ENCODE data around the gene PDE6D. TPM values are rescaled to one million over a fixed set of nuclear protein-coding genes. Genes with fewer than 3 reads are reported as not detected.

PDE6D gene
- 61.5 and 67.0 TPM in 2 replicates for total RNA-seq (2014; rRNA removed; shearing (Covaris generic))

DNA sequence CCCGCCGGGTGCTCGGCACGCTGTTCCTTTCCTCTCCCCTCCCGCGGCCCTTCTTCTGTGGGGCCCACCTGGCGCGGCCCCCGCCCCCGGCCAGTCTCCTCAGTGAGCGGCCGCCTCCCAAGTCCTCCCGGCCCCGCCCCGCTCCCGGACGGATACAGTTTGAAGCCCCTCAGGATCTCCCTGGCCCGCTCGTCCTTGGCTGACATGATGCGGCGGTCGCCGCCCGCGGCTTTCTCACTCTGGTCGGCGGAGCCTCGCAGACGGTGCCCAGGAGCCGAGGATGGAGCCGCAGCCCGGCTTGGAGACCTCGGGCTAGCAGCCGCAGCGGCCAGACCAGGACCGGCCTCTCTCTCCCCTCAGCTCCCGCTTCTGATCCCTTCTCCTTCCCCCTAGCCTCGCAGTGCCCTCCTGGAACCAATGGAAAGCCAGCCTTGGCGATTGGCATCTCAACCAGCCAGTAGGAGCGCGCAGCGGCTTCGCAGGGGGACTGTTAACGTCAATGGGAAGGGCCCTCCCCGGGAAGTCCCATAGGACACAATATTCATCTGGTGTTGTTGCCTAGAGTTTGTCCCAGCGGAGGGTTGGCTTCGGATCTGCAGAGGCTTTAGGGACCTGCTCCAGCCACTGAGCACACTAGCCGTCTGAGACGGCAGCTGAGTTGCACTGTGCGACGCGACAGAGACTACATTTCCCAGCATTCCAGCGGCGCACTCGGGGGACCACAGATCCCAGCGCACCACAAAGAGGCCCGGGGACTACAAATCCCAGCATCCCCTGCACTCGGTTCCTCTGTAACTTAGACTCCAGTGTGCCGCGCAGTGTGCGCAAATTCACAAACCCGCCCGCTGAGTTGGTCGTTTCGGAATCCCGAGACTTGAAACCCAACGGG, at the start of gene PDE6D:
Gene PDE6D, minus strand, starts transcription at position 374 of the 889 bp plus-strand sequence. Its CDS starts 168 bp downstream, at position 206.
- peak; percentile 97 for DNase-seq (ENCODE audit: low read depth)

- DNase-seq (ENCODE audit: low read depth), result no peak
Observed at GRCh38 chr2:231821908-231822307, 40.8 kb upstream of the PDE6D start.

DNA sequence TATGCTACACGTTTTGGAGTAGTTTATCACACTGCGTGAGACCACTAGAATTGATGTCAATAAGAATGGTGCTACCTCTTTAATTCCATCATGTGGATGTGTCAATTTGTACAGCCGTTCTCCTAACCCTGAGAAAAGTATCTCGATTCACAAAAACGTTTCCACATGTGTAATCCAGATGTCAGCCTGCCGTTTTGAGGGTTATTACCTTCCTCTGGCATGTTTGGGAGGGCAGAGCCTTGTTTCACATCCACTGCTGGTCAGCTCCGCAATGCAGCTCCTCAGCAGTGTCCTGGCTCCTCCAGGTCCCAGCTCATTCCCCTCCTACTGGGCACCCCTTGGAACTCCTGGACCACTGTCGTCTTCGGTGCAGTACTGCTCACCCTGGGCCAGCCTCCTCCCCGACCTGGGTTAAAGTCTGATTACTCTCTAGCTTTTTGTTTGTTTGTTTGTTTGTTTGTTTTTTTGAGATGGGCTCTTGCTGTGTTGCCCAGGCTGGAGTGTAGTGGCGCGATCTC, 39.8 kb upstream of the PDE6D start:
- DNase-seq (ENCODE audit: low read depth), result no peak

GRCh38 chr2:231819447-231820042, 38.5 kb upstream of the PDE6D start:
- DNase-seq (ENCODE audit: low read depth), result no peak

GRCh38 chr2:231816327-231817026, 35.4 kb upstream of the PDE6D start:
- DNase-seq (ENCODE audit: low read depth), result no peak

DNA sequence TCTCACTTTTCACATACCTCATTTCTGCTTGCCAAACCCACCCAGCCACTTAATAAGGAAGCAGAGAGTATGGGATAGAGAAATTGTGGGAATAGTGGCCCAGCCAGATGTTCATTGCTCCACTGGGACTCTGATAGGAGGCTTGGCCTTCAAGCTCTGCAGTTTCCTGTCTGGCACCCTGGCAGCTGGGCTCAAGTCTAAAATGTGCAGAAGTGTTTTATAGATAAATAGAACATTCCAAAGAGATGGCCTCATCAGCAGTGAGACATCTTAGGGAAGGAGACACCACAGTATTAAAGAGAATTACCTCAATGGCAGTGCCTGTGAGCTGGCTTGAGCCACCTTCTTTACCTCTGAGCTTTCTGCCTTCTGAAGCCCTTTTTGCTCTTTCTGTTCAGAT, 29.8 kb upstream of the PDE6D start:
- DNase-seq (ENCODE audit: low read depth), result peak; percentile 78

- no peak for DNase-seq (ENCODE audit: low read depth)
Observed at GRCh38 chr2:231807020-231807419, 25.9 kb upstream of the PDE6D start.

DNA sequence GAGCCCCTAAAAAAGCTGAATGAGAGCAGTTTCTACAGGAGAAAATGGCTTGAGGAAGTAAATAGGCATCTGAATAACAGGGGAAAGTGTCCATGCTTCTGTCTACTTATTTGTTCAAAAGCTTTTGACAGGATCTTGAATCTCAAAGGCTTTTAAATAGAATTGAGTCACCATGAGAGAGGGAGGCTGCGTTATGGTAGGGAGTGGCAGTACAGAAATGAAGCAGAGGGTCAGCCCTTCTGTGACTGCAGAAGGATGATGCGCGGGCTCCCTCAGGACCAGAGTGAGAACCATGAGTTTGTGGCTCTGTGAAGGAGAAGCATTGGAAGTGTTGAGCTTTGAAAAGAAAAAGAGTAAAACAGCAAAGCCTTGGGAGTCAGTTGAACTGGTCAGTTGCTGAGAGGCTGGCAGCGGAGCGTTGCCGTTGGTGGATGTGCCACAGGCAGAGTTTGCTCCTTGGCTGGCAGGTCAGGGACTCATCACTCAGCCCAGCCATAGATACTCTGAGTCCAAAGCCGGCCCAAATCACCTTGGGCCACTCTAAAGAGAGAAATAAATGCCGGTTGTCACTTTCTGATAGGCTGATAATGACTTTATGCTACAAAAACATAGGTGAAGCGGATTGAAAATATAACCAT, 22.5 kb upstream of the PDE6D start:
- DNase-seq (ENCODE audit: low read depth), result no peak

- DNase-seq (ENCODE audit: low read depth), result peak; percentile 22
Observed at GRCh38 chr2:231800493-231801091, 19.5 kb upstream of the PDE6D start.

DNA sequence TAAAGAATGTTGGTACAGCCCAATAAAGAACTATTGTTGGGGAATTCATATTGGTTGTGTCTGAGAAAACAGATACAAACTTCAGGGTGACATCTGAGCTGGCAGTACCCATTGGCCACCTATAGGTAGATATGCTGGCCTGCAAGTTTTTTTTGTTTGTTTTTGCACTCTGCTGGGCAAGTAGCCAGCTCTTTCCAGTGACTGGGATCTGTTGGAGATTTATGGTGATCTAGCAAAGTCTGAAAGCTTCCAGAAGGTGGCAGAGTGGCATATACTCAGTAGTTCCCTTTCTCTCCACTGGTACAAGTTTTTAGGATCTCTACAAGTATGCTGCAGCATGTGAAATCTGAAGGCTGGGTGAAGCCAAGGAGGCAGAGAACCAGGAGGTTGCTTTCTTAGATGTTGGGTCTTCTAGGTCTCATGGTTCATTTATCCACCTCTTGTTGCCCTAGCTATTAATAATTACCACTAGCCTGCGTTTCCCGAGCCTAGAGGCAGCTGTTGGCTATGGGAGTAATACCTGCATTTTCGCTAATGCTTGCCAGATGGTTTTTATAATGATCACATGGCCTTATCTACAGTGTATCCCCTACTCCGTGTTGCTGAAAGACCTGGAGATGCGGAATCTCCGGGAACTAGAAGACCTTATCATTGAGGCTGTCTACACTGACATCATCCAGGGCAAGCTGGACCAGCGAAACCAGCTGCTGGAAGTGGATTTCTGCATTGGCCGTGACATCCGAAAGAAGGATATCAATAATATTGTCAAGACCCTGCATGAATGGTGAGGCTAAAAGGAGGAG, 14.6 kb upstream of the PDE6D start:
- peak; percentile 88 for DNase-seq (ENCODE audit: low read depth)

- no peak for DNase-seq (ENCODE audit: low read depth)
Observed at GRCh38 chr2:231794383-231794782, 13.3 kb upstream of the PDE6D start.

DNA sequence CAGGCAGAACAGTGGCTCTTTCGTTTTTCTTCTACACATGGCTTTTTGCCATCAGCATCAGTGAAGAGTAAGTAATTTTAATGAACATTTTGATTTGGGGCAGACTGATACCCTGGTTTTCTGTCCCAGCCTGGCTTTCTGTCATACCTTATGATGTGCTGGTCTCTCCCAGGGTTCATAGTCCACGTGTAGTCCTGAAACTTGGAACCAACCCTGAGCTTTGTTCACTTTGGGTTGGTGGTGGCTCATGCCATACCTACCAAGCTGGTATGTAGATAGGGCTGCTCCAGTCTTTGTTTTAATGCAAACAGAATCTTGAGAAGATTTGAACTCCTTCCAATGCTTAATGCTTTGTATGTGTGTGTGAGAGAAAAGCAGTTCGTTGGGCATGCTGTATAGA, 10.0 kb upstream of the PDE6D start:
- DNase-seq (ENCODE audit: low read depth), result no peak

DNA sequence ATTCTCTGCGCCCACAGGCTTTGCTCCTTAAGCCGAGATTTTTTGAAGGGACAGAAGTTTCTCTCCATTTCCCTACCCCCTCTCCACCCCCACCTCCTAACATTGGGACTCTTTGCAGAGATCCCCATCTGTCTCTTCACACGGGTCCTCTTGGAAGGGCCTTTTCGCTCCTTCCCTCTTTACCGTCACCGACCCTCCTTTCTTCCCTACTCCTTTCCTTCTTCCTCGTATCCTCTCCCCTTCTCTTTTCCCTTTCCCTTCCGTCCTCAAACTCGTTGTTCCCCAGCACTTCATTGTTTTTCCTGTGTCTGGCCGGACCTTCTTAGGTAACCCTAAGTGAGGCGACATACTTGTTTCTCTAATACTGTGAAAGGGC, 5.8 kb upstream of the PDE6D start:
- no peak for DNase-seq (ENCODE audit: low read depth)

DNA sequence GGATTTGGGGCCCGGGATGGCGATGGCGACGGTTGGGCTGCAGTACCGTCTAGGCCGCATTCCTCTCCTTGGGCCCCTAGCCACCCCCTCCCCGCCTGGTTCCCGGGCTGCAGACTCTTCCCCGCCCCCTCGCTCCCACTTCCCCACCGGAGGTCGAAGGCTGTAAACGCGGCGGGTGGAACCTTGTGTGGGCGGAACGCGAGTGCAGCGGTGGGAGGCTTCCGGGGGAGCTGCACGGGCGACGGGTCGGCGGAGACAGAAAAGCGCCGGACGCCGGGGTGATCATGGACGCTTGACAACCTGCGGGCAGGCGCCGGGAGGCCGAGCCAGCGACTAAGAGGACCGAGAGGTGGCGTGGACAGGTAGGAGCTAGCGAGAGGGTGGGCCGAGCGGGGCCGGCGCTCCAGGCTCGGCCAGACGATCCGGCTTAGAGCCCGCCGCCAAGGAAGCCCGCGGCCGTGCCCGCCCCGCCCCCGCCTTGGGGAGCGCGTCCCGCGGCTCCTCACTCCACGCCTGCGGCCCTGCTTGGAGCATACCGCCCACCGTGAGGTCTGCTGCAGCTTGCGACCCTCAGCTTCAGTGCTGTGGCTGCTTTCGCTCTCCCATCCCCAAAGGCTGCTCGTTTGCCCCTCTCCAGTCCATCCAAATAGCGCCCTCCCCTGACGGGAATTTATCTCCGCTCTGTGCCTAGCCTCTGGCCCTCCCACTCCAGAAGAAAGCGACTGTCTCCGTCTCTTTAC, 5.3 kb upstream of the PDE6D start, which contains the start of gene COPS7B:
Gene COPS7B, plus strand, starts transcription at position 269 of the 740 bp plus-strand sequence. CDS start 2,126 bp downstream, outside the sequence.
- DNase-seq (ENCODE audit: low read depth), result peak; percentile 65

DNA sequence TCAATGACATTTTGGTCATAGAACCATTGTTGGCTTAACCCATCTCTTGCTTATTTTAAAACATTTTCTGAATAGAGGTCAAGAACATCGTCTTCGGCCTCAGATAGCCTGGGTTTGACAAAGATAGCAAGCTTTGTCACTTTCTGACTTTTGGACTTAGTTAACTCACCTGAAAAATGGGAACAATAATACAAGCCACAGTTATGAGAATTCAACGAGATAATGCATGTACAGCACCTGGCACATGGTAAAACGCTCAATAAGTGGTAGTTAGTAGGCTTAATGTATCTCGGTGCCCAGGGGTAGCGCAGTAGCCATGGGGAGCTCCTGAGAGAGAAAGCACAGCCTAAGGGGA, 4.7 kb upstream of the PDE6D start:
- DNase-seq (ENCODE audit: low read depth), result no peak

GRCh38 chr2:231785413-231785812, 4.3 kb upstream of the PDE6D start:
- no peak for DNase-seq (ENCODE audit: low read depth)

DNA sequence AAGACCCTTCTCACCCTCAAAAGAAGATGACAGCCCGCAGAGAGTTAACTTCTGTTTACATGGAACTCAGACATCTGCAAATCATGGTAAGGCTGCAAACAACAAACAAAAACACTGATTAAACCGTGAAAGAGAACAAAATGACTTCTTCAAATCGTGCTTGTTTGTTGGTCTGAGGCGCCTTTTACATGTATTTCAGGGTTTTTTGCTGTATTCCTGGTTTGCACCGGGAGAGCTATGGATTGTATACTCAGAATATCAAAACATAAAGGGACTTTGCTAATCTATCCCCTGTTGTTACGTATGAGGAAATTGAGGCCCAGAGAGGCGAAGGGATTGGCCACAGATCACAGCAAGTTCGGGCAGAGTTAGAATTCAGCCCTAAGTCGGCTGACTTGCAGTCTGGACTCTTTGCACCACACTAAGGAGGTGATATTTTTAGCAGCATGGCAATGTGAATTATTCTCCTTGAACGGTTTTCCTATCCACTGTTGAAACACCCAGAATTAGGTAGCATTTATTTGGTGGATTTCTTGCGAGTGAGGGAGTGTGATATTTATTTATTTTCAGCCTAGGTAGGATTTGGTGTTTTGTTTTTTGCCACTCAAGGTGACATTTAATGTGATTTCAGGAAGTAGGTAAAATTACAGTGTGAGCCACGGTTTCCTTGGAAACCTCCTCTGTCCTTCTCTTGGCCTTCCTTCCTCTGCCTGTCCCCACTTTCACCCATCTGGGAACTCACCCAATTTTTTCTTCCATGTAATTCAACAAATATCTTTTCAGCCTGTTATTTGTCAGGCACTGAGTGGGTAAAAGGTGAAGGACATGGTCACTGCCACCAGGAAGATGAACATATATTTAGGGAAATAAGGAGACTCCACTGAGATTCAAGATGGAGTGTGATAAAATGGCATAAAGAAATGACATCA, 980 bp upstream of the PDE6D start:
- peak; percentile 81 for DNase-seq (ENCODE audit: low read depth)

DNA sequence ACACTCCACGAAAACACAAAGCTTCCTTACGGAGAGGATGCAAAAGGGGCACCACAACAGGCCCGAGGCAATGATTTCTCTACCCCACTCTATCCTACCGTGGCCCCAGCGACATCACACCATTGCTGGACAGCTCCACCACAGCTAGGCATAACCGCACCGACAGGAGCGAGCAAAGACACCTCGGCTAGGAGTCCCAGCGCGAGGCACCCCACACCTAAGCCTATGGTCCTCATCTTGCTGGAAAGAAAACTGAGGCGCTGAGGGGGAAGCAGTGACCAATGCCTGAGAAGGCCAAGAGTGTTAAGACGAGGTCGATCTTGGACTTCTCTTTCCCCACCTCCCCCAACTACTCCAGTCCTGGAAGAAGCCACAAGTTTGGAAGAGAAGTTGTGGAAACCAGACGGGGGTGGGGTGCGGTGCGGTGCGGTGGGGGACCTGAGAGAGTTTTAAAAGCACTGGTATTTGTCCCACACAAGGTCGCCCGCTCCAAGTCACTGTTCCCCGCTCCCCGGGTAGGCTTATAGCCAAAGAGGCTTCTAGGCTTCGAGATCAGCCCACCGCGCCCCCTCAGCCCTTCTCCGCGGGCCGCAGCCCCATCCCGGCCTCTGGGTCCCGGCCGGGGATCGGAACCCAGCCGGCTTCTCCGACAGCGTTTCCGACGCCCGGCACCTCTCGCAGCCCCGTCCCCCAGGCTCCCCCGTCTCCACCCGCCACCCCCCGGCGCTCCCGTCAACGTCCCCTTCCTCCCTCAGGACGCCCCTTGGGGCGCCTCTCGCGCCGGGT, 766 bp downstream of the PDE6D start:
- peak; percentile 25 for DNase-seq (ENCODE audit: low read depth)

All from M059J (cell line).